SK-N-SH (cell line): ENCODE results near the gene SVOP. TPM values are rescaled to one million over a fixed set of nuclear protein-coding genes. Genes with fewer than 3 reads are reported as not detected.

Experiments used
- CTCF ChIA-PET: fragments of 300-600, 350-600 bp; formaldehyde crosslinking; extraction: SDS; loops from one replicate; lab custom pipeline; 2021; lab: Yijun Ruan, JAX
- POLR2A ChIA-PET: fragments of 350-600 bp; sonication (Branson Sonifier 250); formaldehyde crosslinking; extraction: SDS; loops from one replicate; lab custom pipeline; 2020; ENCODE audit warnings: antibody characterized with exemption, inconsistent platforms; lab: Yijun Ruan, JAX
- DNase-seq: peaks from one replicate; pipeline ENCODE4 v3.0.0; 2012
- H2AFZ ChIP-seq: fragments of 200-600 bp; sonication (generic); 2 replicates; pipeline ENCODE4 v1.8.1; 2016; ENCODE audit warnings: antibody characterized with exemption, mild to moderate bottlenecking, low read depth
- H3F3A ChIP-seq: fragments of 200-600 bp; sonication (generic); replicated peaks from 2 replicates; pipeline ENCODE3; 2016; ENCODE audit warnings: antibody characterized with exemption, mild to moderate bottlenecking; ENCODE audit not compliant: insufficient read depth
- H3K27ac ChIP-seq, 2 experiments: fragments of 200-500 bp in 1 of 2; fragments of 200-600 bp in 1 of 2; sonication (Bioruptor generic) in 1 of 2; sonication (generic), shearing (Covaris generic) in 1 of 2; 2 replicates each; pipeline versions ENCODE4 v1.5.1 to v1.6.1; 2014 to 2016; ENCODE audit warnings: low read depth in 2 of 2, inconsistent platforms in 1 of 2, low read length in 1 of 2, mild to moderate bottlenecking in 1 of 2, mixed read lengths in 1 of 2
- H3K27me3 ChIP-seq: fragments of 200-600 bp; sonication (generic), shearing (Covaris generic); 2 replicates; pipeline ENCODE4 v1.6.1; 2016; ENCODE audit warnings: mixed run types; ENCODE audit not compliant: insufficient read depth
- H3K36me3 ChIP-seq, 2 experiments: fragments of 200-500 bp in 1 of 2; fragments of 200-600 bp in 1 of 2; sonication (Bioruptor generic) in 1 of 2; sonication (generic) in 1 of 2; replicated peaks in 1 of 2; 2 replicates each; pipeline versions ENCODE3 to v1.5.1; 2014 to 2016; ENCODE audit warnings: low read length in 1 of 2, mild to moderate bottlenecking in 1 of 2; ENCODE audit not compliant: insufficient read depth in 2 of 2, control insufficient read depth in 1 of 2
- H3K4me1 ChIP-seq, 2 experiments: fragments of 200-500 bp in 1 of 2; fragments of 200-600 bp in 1 of 2; sonication (Bioruptor generic) in 1 of 2; sonication (generic), shearing (Covaris generic) in 1 of 2; 2 replicates each; pipeline versions ENCODE4 v1.5.1 to v1.6.1; 2014 to 2016; ENCODE audit warnings: low read depth in 1 of 2, low read length in 1 of 2, mixed run types in 1 of 2; ENCODE audit not compliant: insufficient read depth in 2 of 2, control insufficient read depth in 1 of 2
- H3K4me2 ChIP-seq: fragments of 200-600 bp; sonication (generic), shearing (Covaris generic); 2 replicates; pipeline ENCODE4 v1.6.1; 2017; ENCODE audit warnings: mixed run types
- H3K4me3 ChIP-seq, 2 experiments: fragments of 200-500 bp in 1 of 2; fragments of 200-600 bp in 1 of 2; sonication (Bioruptor generic) in 1 of 2; sonication (generic), shearing (Covaris generic) in 1 of 2; 2 replicates each; pipeline versions ENCODE4 v1.5.1 to v1.8.1; 2014 to 2016; ENCODE audit warnings: low read depth in 2 of 2, inconsistent platforms in 1 of 2, low read length in 1 of 2, mild to moderate bottlenecking in 1 of 2, mixed read lengths in 1 of 2, moderate library complexity in 1 of 2
- H3K79me2 ChIP-seq: fragments of 200-600 bp; sonication (generic); 2 replicates; pipeline ENCODE4 v1.8.1; 2017; ENCODE audit warnings: mild to moderate bottlenecking; ENCODE audit not compliant: insufficient read depth
- H3K9ac ChIP-seq: fragments of 200-600 bp; sonication (generic); 2 replicates; pipeline ENCODE4 v1.6.1; 2017; ENCODE audit warnings: mixed run types
- H3K9me2 ChIP-seq: fragments of 200-600 bp; sonication (generic); 2 replicates; pipeline ENCODE4 v1.6.1; 2017; ENCODE audit warnings: mixed run types
- H3K9me3 ChIP-seq: fragments of 200-600 bp; sonication (generic); 2 replicates; pipeline ENCODE4 v1.6.1; 2017; ENCODE audit warnings: mixed run types, mild to moderate bottlenecking, moderate library complexity
- H4K20me1 ChIP-seq: fragments of 200-600 bp; sonication (generic); 2 replicates; pipeline ENCODE4 v1.6.1; 2017; ENCODE audit warnings: mild to moderate bottlenecking, mixed run types; ENCODE audit not compliant: insufficient read depth
- CHD2 ChIP-seq: fragments of 150-350 bp; IDR thresholded peaks from 2 replicates; pipeline ENCODE4 v1.6.1; 2018; ENCODE audit warnings: low read length; ENCODE audit not compliant: partially characterized antibody
- CTCF ChIP-seq: fragments of 200-600 bp; sonication (generic); IDR thresholded peaks from 2 replicates; pipeline ENCODE4 v1.6.1; 2017; ENCODE audit warnings: antibody characterized with exemption, mild to moderate bottlenecking, moderate library complexity
- ELF1 ChIP-seq: IDR thresholded peaks from 2 replicates; pipeline ENCODE4 v1.4.0; 2012
- EP300 ChIP-seq, 2 experiments: IDR thresholded peaks; 2 replicates each; pipeline versions ENCODE4 v1.4.0 to v1.6.1; 2012; ENCODE audit warnings: borderline replicate concordance in 1 of 2, low read depth in 1 of 2, low read length in 1 of 2
- EZH2phosphoT487 ChIP-seq: fragments of 200-600 bp; sonication (generic); IDR thresholded peaks from 2 replicates; pipeline ENCODE4 v1.6.1; 2017; ENCODE audit warnings: low read depth, mixed run types, mild to moderate bottlenecking, antibody characterized with exemption, moderate library complexity, borderline replicate concordance
- FOSL2 ChIP-seq: IDR thresholded peaks from 2 replicates; pipeline ENCODE4 v1.4.0; 2012; ENCODE audit warnings: low read depth, mild to moderate bottlenecking, moderate library complexity, borderline replicate concordance
- FOXJ3 ChIP-seq: sonication (generic); formaldehyde crosslinking; IDR thresholded peaks from 2 replicates; pipeline ENCODE4 v1.5.1; 2020; ENCODE audit warnings: mild to moderate bottlenecking, missing genetic modification reagents
- GABPA ChIP-seq: IDR thresholded peaks from 2 replicates; pipeline ENCODE4 v1.4.0; 2012; ENCODE audit warnings: low read depth, mild to moderate bottlenecking
- GATA2 ChIP-seq: sonication (generic); formaldehyde crosslinking; IDR thresholded peaks from 2 replicates; pipeline ENCODE4 v1.5.0; 2020; ENCODE audit warnings: mild to moderate bottlenecking, missing genetic modification reagents
- JUND ChIP-seq: IDR thresholded peaks from 2 replicates; pipeline ENCODE4 v1.4.0; 2012
- MAX ChIP-seq: IDR thresholded peaks from 2 replicates; pipeline ENCODE4 v1.4.0; 2012; ENCODE audit warnings: low read depth
- MEF2A ChIP-seq: IDR thresholded peaks from 2 replicates; pipeline ENCODE4 v1.4.0; 2012; ENCODE audit warnings: low read depth, borderline replicate concordance
- MXI1 ChIP-seq: IDR thresholded peaks from 2 replicates; pipeline ENCODE4 v1.6.1; 2012; ENCODE audit warnings: mild to moderate bottlenecking, low read depth, low read length, improper control_type of control experiment
- RCOR1 ChIP-seq: fragments of 150-350 bp; IDR thresholded peaks from 2 replicates; pipeline ENCODE4 v1.6.1; 2017; ENCODE audit warnings: antibody characterized with exemption, low read length
- RFX5 ChIP-seq: IDR thresholded peaks from 2 replicates; pipeline ENCODE4 v1.6.1; 2012; ENCODE audit warnings: mild to moderate bottlenecking, improper control_type of control experiment, low read length
- SIN3A ChIP-seq: IDR thresholded peaks from 2 replicates; pipeline ENCODE4 v1.6.1; 2012; ENCODE audit warnings: low read depth, mild to moderate bottlenecking, low read length, moderate library complexity, borderline replicate concordance
- SMC3 ChIP-seq: IDR thresholded peaks from 2 replicates; pipeline ENCODE4 v1.6.1; 2012; ENCODE audit warnings: low read depth, low read length, improper control_type of control experiment
- TAF1 ChIP-seq: IDR thresholded peaks from 2 replicates; pipeline ENCODE4 v1.6.1; 2012; ENCODE audit warnings: low read depth, mild to moderate bottlenecking, low read length, moderate library complexity, borderline replicate concordance
- YY1 ChIP-seq: IDR thresholded peaks from 2 replicates; pipeline ENCODE4 v1.4.0; 2012; ENCODE audit warnings: low read depth, mild to moderate bottlenecking
- WGBS: methylation state at CpG from one replicate; pipeline ENCODE4 v1.1.6; 2017; ENCODE audit warnings: low lambda C conversion rate; 5-methylcytosine and 5-hydroxymethylcytosine counted together
- polyA plus RNA-seq, 3 experiments: library from polyadenylated mRNA; depleted of rRNA; stranded (reverse); fragments of >200 nt; gene quantifications; 2 replicates each; pipeline ENCODE4 v1.2.3, GENCODE V29; 2012
- TF ChIP-seq, protein P1 (sequence below): fragments of 150-350 bp; IDR thresholded peaks from 2 replicates; pipeline ENCODE4 v1.6.1; 2017; ENCODE audit warnings: antibody characterized with exemption, low read length, low read depth, borderline replicate concordance

The SVOP gene
- polyA plus RNA-seq, 1 of the 3 experiments (the other 2 are of a cell fraction), result 0.07 TPM

- Histone ChIP-seq H3K27ac (no peak overlapping the region), H3K9ac (no peak overlapping the region), H3K9me3 (no peaks in the 10 kb centered on the region), H3K4me3 (no peak overlapping the region), H3K36me3 (no peaks in the 10 kb centered on the region), H3K27me3 (no peaks in the 10 kb centered on the region), H2AFZ (no peak overlapping the region), H3K9me2 (no peaks in the 10 kb centered on the region), H3K4me1 (no peaks in the 10 kb centered on the region), H3K79me2 (no peaks in the 10 kb centered on the region), H4K20me1 (no peaks in the 10 kb centered on the region), H3F3A (no peaks in the 10 kb centered on the region), H3K4me2 (no peak overlapping the region)
- TF ChIP-seq SMC3 (no peak), GABPA (no peak), CTCF (no peak), EZH2phosphoT487 (no peak), RFX5 (no peak), TAF1 (no peak), JUND (no peak), GATA2 (CRISPR knock-in tag) (no peak), CHD2 (no peak), ELF1 (no peak), MXI1 (no peak), YY1 (no peak), FOSL2 (no peak), FOXJ3 (CRISPR knock-in tag) (no peak), MAX (no peak), EP300 (IDR thresholded peaks at IDR 0.05; ENCODE audit: borderline replicate concordance in 1 of 2, low read depth in 1 of 2, low read length in 1 of 2) (no peak), MEF2A (no peak), RCOR1 (no peak), SIN3A (no peak)
- TF ChIP-seq, protein P1, sequence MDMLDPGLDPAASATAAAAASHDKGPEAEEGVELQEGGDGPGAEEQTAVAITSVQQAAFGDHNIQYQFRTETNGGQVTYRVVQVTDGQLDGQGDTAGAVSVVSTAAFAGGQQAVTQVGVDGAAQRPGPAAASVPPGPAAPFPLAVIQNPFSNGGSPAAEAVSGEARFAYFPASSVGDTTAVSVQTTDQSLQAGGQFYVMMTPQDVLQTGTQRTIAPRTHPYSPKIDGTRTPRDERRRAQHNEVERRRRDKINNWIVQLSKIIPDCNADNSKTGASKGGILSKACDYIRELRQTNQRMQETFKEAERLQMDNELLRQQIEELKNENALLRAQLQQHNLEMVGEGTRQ, result no peak
- CTCF ChIA-PET, result interaction anchor here (1.9 kb wide), 1 partner anchor 15 kb away, joined by 10 read pairs; no protein-coding TSS in a partner anchor
- WGBS, result 90% methylated on average over 1 of the region's 1 CpG
- DNase-seq, result no peak
- POLR2A ChIA-PET, result no interaction called here
Observed at GRCh38 chr12:108965886-108966285, 55.0 kb downstream of the SVOP start.
